ENCODE results near the gene GABBR2.

The GABBR2 gene

GRCh38 chr9:98432134-98432533, 276.6 kb downstream of the GABBR2 start:
- no peak for DNase-seq (ENCODE audit: low read depth)

GRCh38 chr9:98430535-98431292, 278.0 kb downstream of the GABBR2 start:
- no peak for DNase-seq (ENCODE audit: low read depth)

- DNase-seq (ENCODE audit: low read depth) = no peak
These were observed 279.1 kb downstream of the GABBR2 start for GRCh38 chr9:98429613-98430012.

GRCh38 chr9:98428454-98428853, 280.3 kb downstream of the GABBR2 start:
- no peak for DNase-seq (ENCODE audit: low read depth)

GRCh38 chr9:98427491-98427890, 281.2 kb downstream of the GABBR2 start:
- no peak for DNase-seq (ENCODE audit: low read depth)

GRCh38 chr9:98425079-98425478, 283.7 kb downstream of the GABBR2 start:
- no peak for DNase-seq (ENCODE audit: low read depth)

GRCh38 chr9:98419260-98419603, 289.5 kb downstream of the GABBR2 start:
- no peak for DNase-seq (ENCODE audit: low read depth)

- no peak for DNase-seq (ENCODE audit: low read depth)
These were observed 290.0 kb downstream of the GABBR2 start for GRCh38 chr9:98418578-98419259.

- no peak for DNase-seq (ENCODE audit: low read depth)
These were observed 292.2 kb downstream of the GABBR2 start for GRCh38 chr9:98416294-98417248.

GRCh38 chr9:98415782-98416181, 293.0 kb downstream of the GABBR2 start:
- DNase-seq (ENCODE audit: low read depth) = no peak

- no peak for DNase-seq (ENCODE audit: low read depth)
These were observed 295.7 kb downstream of the GABBR2 start for GRCh38 chr9:98413084-98413483.

- DNase-seq (ENCODE audit: low read depth) = no peak
These were observed 296.5 kb downstream of the GABBR2 start for GRCh38 chr9:98412101-98412842.

GRCh38 chr9:98410185-98410697, 298.5 kb downstream of the GABBR2 start:
- DNase-seq (ENCODE audit: low read depth) = no peak

GRCh38 chr9:98409719-98410118, 299.0 kb downstream of the GABBR2 start:
- DNase-seq (ENCODE audit: low read depth) = no peak

- no peak for DNase-seq (ENCODE audit: low read depth)
These were observed 302.3 kb downstream of the GABBR2 start for GRCh38 chr9:98406469-98406868.

- no peak for DNase-seq (ENCODE audit: low read depth)
These were observed 304.5 kb downstream of the GABBR2 start for GRCh38 chr9:98404237-98404636.

- no peak for DNase-seq (ENCODE audit: low read depth)
These were observed 305.0 kb downstream of the GABBR2 start for GRCh38 chr9:98403715-98404114.

- no peak for DNase-seq (ENCODE audit: low read depth)
These were observed 306.5 kb downstream of the GABBR2 start for GRCh38 chr9:98402019-98402840.

GRCh38 chr9:98401140-98402018, 307.4 kb downstream of the GABBR2 start:
- DNase-seq (ENCODE audit: low read depth) = no peak

All from activated T-cell treated with anti-CD3 and anti-CD28 coated beads for 48 hours (primary cell).